ENCODE data around the gene SCRN1.

DNA sequence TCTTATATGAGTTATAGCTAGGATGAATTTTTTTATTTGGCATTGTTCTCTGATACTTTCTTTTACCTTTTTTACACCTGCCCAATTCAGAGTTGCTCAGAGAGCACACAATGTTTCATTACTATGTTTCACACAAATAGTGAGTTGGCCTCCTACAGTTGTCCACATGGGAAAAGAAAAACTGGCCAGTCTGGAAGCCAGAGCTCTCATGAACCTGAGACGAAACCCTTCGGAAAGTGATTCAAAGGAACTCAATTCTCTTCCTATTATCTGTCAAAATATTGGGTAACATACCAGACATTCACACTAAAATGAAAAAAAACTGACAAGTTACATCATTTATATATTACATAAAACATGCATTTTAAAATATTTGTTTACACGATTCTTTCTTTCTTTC lies 15.3 kb downstream of the SCRN1 start:
- TF ChIP-seq REST (IDR thresholded peaks at IDR 0.05; ENCODE audit: insufficient read depth in 1 of 2, low read depth in 2 of 2, low read length in 2 of 2) (no peak), TAF1 (IDR thresholded peaks at IDR 0.05; ENCODE audit: borderline replicate concordance, insufficient read depth, low read length) (no peak), POLR2AphosphoS5 (IDR thresholded peaks at IDR 0.05; ENCODE audit: low read depth, low read length) (no peak), SIN3A (IDR thresholded peaks at IDR 0.05; ENCODE audit: borderline replicate concordance, insufficient read depth, low read length) (no peak), FOXP2 (optimal IDR thresholded peaks at IDR 0.05; ENCODE audit: borderline replicate concordance, extremely low read depth, extremely low read length, insufficient read depth) (no peak)
